Stimulated activated CD4-positive, alpha-beta T cell treated with anti-CD3 and anti-CD28 coated beads, Interleukin-1b, Interleukin-23, amount 100 ng/mL, for 24 hours (primary cell): ENCODE measurements around the gene C19orf47.

Experiments used
- DNase-seq, 4 experiments: peaks; one replicate each; pipeline ENCODE4 v3.0.0-alpha.2; 2020; ENCODE audit warnings: low read depth in 4 of 4, low spot score in 1 of 4

C19orf47 gene

GRCh38 chr19:40348125-40348913 is at the start of gene C19orf47, which contains the start of gene PLD3:
Gene C19orf47 (minus strand): TSS chr19:40348397. CDS start chr19:40341857, 6,540 bp downstream.
Gene PLD3 (plus strand): TSS chr19:40348695. CDS start chr19:40366484, 17,789 bp downstream.
- DNase-seq: peak; percentile 90 to 99 (median 96)

DNA sequence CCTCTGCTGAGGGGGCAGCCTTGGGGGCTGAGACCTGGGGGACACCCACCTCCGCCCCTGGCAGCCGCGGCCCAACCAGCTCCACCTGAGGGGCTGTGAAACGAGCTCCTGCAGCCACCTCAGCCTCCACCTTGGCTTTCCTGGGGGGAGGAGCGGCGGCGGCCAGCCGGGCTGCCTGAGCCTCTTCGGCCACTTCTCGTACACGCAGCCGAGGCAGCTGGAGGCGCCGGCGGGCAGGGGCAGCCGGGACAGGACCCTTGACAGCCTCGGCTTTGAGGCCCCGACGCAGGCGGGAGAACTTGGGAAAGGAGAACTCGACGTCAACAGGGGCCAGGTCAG is 49.3 kb upstream of the C19orf47 start:
- DNase-seq: no peak

DNA sequence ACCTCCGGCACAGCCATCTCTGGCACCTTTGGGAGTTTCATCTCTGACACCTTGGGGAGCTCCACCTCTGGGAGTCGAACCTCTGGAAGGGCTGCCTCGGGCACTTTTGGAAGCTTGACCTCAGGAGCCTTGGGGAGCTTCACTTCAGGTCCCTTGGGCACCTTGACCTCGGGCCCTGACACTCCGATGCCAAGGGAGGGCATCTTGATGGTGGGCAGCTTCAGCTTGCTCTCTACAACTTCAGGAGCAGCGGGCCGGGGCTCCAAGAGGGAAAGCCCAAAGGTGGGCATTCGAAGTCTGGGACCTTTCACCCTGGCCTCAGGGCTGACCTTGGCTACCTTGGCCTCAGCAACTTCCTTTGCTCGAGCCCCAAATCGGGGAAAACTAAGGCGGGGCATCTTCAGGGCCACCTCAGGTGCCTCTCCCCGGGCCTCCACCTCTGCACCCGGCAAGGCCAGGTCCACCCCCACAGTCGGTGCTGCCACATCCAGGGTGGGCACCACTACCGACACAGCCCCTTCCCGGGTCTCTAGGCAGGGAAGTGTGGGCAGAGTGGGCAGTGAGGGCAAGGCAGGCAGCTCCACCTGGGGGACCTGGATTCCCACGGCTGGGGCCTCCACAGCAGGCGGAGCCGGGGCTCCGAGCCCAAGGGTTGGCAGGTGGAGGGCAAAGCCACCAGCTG is 48.8 kb upstream of the C19orf47 start:
- DNase-seq: no peak

- no peak for DNase-seq
Measured at GRCh38 chr19:40395956-40396355, 47.8 kb upstream of the C19orf47 start.

- no peak for DNase-seq
Measured at GRCh38 chr19:40394816-40395210, 46.6 kb upstream of the C19orf47 start.

- DNase-seq: no peak
Measured at GRCh38 chr19:40393894-40394815, 46.0 kb upstream of the C19orf47 start.

DNA sequence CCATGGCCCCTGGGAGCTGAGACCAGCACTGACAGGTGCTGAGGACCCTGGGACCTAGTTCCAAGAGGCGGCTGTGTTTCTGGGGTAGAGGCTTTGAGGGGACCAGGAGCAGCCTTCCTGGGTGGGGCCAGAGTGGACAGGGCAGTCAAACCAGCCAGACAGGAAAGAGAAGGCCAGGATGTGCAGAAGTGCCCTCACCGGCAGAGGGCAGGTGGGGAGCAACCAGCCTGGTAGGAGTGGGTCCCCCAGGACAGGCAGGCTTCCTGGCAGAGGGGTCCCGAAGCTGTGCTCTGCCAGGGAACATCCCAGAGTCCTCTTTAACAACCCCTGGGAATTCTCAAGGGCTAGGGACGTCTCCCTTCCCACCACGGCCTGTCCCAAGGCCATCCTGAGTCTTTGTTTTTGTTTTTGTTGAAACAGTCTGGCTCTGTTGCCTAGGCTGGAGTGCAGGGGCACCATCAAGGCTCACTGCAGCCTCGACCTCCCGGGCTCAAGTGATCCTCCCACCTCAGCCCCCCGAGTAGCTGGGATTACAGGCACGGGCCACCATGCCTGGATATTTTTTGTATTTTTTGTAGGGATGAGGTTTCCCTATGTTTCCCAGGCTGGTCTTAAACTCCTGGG is 44.8 kb upstream of the C19orf47 start:
- no peak for DNase-seq

DNA sequence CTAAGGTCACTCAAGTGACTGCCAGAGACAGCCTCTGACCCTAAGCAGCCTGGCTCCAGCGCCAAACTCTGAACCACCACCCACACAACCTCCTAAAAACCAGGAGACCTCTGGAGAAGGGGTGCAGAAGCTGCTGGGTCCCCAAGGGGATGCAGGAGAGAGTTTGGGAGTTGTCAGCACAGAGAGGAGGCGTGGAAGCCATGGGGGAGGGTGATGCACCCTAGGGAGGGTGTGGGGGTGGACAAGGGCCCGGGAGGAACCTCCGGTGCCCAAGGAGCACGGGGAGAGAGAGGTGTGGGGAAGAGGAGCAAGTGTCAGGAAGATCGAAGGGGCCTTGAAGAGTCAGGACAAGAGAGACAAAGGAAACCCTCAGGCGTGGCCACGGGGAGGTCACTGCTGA is 43.9 kb upstream of the C19orf47 start:
- no peak for DNase-seq

DNA sequence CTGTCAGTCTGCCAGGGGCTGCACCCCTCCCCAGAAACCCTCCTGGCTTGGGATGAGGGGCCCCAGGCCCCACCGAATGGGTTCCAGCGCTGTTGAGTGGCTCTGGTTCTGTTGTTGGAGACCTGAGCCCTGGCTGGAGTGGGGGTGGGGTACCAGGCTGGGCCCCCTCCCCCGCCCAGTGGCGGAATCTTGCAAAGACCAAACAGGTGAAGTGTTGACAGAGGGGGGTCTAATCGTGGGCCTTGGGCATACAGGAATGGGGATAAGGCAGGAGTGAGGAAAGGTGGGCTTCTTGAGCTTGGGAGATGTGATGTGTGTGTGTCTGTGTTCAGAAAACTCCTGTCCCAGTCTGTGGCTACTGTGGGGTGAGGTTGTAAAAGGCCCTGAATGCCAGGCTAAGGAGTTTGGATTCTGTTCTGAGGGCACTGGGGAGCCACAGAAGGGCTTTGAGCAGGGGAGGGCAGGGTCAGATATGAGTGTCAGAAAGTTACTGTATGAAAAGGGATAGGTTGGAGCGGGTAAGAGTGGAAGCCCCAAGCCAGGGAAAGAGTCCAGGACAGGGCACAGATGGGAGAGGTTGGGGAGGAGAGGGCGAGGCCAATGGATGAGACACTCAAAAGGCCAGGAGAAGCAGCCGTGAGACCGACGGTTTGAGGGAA is 42.0 kb upstream of the C19orf47 start, which contains the start of gene HIPK4:
TSS of gene HIPK4 (minus strand) at position 98 of the 659 bp plus-strand sequence. CDS start 279 bp downstream, outside the sequence.
- no peak for DNase-seq

DNA sequence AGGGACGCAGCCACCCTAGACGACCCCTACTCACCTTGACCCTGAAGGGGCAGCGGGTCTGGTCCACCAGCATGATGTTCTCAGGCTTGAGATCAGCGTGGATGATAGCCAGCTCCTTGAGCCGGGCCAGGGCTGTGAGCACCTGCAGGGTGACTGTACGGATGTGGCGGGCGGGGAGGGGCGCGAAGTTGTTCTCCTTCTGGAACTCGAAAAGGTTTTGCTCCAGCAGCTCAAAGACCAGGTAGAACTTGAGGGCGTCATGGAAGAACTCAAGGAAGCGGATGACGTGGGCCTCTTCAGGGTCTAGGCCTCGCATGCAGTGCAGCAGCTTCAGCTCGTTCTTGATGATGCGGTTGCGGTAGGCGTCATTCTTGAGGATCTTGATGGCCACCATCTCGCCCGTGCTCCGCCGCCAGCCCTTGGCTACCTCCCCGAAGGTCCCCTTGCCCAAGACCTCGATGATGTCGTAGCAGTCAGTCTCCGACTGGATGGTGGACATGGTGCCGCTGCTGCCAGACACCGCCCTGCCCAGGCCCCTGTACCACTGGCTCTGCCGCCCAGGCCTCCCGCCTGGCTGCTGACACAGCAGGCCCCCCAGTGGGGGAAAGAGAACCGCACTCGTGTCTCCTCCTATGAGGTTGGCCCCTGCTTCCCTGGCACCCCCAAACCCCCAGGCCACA is 41.3 kb upstream of the C19orf47 start:
- DNase-seq: no peak

DNA sequence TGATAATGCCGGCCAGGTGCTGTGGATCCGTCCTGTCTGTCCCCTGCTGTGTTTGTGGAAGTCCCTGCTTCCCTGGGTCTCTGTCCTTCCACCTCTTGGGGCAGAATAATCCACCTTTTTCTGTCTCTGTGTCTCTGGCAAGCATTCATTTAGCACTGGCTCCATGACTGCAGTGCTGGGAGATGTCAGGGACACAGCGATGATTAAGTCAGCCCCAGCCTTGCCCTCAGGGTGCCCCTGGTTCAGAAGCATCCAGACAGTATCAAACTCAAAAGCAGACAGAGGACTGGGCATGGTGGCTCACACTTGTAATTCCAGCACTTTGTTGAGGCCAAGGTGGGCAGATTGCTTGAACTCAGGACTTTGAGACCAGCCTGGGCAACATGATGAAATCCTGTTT is 40.3 kb upstream of the C19orf47 start:
- no peak for DNase-seq

DNA sequence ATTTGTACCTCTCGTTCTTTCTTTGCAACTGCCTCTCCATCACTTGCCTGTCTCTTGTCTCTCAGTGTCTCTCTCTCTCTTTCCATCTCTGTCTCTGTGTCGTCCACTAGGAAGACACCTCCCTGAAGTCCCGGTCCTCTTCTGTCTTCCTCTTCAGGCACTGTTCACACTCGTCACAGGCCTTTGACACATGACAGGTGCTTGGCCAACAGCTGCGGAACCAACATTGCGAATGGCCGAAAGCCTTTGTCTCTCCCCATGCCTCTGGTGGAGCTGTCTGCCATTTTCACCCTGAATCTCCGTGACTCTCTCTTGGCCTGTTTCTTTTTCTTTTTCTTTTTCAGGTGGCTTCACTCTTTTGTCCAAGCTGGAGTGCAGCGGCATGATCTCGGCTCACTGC is 39.0 kb upstream of the C19orf47 start:
- no peak for DNase-seq

GRCh38 chr19:40383668-40384248 is 35.6 kb upstream of the C19orf47 start:
- DNase-seq: no peak

- DNase-seq: no peak
Measured at GRCh38 chr19:40381321-40381720, 33.1 kb upstream of the C19orf47 start.

DNA sequence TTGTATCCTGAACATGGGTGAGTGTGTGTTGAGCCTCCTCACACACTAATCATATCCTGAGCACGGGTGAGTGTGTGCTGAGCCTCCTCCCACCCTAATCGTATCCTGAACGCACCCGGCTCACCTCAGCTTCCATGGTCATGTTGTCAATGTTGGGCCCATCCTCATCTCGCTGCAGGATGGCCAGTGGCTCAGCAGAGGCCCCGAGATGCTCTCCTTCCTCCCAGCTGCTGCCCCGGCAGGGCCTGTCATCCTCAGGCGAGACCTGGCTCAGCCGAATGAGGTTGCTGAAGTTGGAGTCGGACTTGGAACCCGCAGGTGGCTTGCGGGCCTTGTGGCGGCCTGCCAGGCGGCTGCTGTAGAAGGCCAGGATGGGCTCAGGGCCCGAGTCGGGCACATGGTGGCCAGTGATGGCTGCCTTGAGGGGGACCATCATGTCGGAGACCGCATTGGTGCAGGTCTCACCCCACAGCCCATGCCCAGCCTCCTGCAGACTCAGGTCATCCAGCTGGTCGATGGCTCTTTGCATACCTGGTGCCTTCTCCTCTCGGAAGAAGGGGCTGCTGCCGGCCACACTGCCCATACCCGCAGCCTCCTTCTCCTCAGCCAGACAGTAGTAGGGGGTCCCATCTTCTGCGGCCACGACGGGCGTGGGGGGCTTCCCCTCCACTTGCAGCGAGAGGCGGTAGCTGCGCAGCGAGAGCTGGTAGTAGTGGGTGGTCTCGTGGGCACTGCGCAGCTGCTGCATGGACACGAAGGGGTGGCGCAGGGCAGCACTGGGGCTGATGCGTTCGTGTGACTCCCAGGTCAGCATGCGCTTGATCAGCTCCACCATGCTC is 32.2 kb upstream of the C19orf47 start:
- DNase-seq: no peak

GRCh38 chr19:40379446-40380198 is 31.4 kb upstream of the C19orf47 start:
- DNase-seq: no peak

GRCh38 chr19:40378509-40378908 is 30.3 kb upstream of the C19orf47 start:
- no peak for DNase-seq

DNA sequence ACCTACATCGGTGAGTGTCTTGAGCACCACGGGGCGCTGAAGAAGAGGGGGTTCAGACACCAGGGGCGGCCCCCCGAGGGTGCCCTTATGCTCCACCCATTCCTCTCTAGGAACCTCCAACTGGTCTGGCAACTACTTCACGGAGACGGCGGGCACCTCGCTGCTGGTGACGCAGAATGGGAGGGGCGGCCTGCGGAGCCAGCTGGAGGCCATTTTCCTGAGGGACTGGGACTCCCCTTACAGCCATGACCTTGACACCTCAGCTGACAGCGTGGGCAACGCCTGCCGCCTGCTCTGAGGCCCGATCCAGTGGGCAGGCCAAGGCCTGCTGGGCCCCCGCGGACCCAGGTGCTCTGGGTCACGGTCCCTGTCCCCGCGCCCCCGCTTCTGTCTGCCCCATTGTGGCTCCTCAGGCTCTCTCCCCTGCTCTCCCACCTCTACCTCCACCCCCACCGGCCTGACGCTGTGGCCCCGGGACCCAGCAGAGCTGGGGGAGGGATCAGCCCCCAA is 29.7 kb upstream of the C19orf47 start:
- DNase-seq: no peak
